SJCRH30 (cell line): Measurements from ENCODE around the gene CRIM1. TPM values are rescaled to one million over a fixed set of nuclear protein-coding genes. Genes with fewer than 3 reads are reported as not detected.

Source experiments
- DNase-seq, 2 experiments: peaks; one replicate each; pipeline ENCODE4 v3.0.0-alpha.2; 2015 to 2020
- H3K27ac ChIP-seq: fragments of 250-450 bp; sonication (Bioruptor Pico); 2 replicates; pipeline ENCODE4 v1.5.1; 2020; ENCODE audit warnings: mild to moderate bottlenecking, moderate library complexity
- H3K27me3 ChIP-seq: fragments of 250-450 bp; sonication (Bioruptor Pico); 2 replicates; pipeline ENCODE4 v1.5.1; 2020; ENCODE audit warnings: mild to moderate bottlenecking, moderate library complexity
- H3K36me3 ChIP-seq: fragments of 250-450 bp; sonication (Bioruptor Pico); 2 replicates; pipeline ENCODE4 v1.5.1; 2020; ENCODE audit warnings: mild to moderate bottlenecking, moderate library complexity
- H3K4me1 ChIP-seq: fragments of 250-450 bp; sonication (Bioruptor Pico); 2 replicates; pipeline ENCODE4 v1.5.1; 2020; ENCODE audit warnings: mild to moderate bottlenecking, moderate library complexity
- H3K4me3 ChIP-seq: fragments of 250-450 bp; sonication (Bioruptor Pico); 2 replicates; pipeline ENCODE4 v1.5.1; 2020; ENCODE audit warnings: mild to moderate bottlenecking, moderate library complexity
- H3K9me3 ChIP-seq: fragments of 250-450 bp; sonication (Bioruptor Pico); replicated peaks from 2 replicates; pipeline ENCODE4 v1.5.1; 2020; ENCODE audit warnings: mild to moderate bottlenecking, moderate library complexity
- total RNA-seq: library from RNA; depleted of rRNA; stranded (reverse); fragments of >200 nt; shearing (Covaris generic); gene quantifications from 2 replicates; pipeline ENCODE4 v1.2.3, GENCODE V29; 2014

Gene CRIM1
- total RNA-seq, 1 experiment from 2014 or later: 12.6 TPM

DNA sequence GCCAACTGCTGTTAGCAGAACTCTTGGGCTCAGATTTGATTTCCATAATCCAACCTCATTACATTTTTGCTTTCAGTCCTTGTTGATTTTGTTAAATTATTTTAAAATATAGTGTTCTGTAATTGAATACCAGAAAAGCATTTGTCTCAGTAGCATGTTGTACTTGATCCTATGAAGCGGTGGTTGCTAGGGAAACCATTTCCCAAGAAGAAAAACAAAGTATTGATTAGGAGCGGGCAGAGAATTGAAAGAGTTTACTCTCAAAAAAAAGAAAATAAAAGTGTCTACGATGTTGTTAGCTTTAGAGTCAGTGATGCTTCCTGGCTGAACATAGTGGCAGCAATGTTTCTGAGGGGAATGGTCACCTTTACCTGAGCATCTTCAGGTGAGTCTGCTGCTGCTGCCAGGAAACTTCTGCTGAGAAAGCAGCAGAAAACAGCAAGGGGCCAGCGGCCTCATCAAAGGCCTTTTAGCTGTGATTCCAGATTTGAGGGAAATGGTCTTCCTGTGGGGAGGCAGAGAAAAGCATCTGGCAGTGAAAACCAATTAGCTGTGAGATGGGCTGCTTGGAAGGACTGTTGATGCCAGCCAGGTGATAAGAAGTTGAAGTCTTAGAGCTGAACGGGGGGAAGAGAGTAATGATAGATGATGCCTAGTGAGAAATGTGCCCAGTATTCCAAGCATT is 37.1 kb downstream of the CRIM1 start:
- no peak for DNase-seq
- Histone ChIP-seq H3K4me1 (peaks cover 26% of the 10 kb centered on the region), H3K9me3 (no peaks in the 10 kb centered on the region), H3K27ac (no peak overlapping the region), H3K36me3 (no peaks in the 10 kb centered on the region), H3K4me3 (no peak overlapping the region), H3K27me3 (no peaks in the 10 kb centered on the region)

DNA sequence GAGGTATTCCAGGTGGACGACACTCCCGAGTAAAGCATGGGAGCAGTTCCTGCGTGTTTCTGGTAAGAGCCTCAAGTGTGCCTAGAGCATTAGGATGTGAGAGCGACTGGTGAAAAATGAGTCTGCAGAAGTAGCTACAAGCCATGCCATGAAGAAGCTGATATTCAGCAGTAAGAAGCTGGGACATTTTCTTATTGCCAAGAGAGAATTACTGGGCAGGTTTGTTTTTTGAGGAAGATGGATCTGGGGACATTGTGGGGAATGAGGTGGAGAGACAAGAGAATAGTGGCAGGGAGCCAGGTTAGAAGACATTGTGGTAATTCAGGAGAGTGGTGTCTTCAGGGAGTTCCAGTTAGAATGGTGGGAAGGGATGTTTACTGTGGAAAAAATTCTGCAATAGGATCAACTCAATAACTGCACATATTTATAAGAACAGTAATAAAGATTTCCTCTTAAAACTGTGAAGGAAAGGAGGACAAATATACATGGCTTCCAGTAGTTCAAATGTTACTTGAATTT is 38.2 kb downstream of the CRIM1 start:
- no peak for DNase-seq
- H3K4me3 ChIP-seq: no peak overlapping the region
- no peaks in the 10 kb centered on the region for H3K9me3 ChIP-seq
- peaks cover 25% of the 10 kb centered on the region for H3K4me1 ChIP-seq
- no peaks in the 10 kb centered on the region for H3K27me3 ChIP-seq
- no peak overlapping the region for H3K27ac ChIP-seq
- H3K36me3 ChIP-seq: no peaks in the 10 kb centered on the region

DNA sequence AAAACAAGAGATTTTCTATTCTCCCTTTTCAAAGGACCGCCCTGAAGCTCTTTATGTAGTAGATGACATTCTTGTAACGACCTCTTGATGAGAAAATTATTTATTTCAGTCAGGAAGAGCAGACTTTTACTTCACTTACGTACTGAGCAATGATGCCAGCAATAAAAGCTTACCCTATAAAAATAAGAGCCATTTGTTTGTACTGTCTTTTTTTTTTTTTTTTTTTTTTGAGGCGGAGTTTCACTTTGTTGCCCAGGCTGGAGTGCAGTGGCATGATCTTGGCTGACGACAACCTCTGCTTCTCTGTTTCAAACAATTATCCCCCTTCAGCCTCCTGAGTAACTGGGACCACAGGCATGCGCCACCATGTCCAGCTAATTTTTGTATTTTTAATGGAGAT is 39.2 kb downstream of the CRIM1 start:
- Histone ChIP-seq H3K4me3 (no peak overlapping the region), H3K27me3 (no peaks in the 10 kb centered on the region), H3K36me3 (no peaks in the 10 kb centered on the region), H3K4me1 (peaks cover 21% of the 10 kb centered on the region), H3K9me3 (no peaks in the 10 kb centered on the region), H3K27ac (no peak overlapping the region)
- DNase-seq: no peak

DNA sequence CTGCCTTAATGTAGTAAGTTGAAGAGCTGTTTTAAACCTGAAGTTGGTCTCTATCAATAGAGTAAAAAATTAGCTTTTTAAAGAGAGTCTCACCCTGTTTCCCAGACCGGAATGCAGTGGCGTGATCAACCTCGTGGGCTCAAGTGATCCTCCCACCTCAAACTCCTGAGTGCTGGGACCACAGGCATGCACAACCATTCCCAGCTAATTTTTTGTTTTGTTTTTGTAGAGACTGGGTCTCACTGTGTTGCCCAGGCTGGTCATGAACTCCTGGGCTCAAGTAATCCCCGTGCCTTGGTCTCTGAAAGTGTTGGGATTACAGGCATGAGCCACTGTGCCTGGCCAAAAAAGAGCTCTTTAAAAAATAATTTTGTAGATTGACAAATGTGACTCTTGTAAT is 40.3 kb downstream of the CRIM1 start:
- peaks cover 18% of the 10 kb centered on the region for H3K4me1 ChIP-seq
- no peaks in the 10 kb centered on the region for H3K27me3 ChIP-seq
- no peaks in the 10 kb centered on the region for H3K36me3 ChIP-seq
- H3K4me3 ChIP-seq: no peak overlapping the region
- no peak overlapping the region for H3K27ac ChIP-seq
- H3K9me3 ChIP-seq: no peaks in the 10 kb centered on the region
- DNase-seq: no peak

DNA sequence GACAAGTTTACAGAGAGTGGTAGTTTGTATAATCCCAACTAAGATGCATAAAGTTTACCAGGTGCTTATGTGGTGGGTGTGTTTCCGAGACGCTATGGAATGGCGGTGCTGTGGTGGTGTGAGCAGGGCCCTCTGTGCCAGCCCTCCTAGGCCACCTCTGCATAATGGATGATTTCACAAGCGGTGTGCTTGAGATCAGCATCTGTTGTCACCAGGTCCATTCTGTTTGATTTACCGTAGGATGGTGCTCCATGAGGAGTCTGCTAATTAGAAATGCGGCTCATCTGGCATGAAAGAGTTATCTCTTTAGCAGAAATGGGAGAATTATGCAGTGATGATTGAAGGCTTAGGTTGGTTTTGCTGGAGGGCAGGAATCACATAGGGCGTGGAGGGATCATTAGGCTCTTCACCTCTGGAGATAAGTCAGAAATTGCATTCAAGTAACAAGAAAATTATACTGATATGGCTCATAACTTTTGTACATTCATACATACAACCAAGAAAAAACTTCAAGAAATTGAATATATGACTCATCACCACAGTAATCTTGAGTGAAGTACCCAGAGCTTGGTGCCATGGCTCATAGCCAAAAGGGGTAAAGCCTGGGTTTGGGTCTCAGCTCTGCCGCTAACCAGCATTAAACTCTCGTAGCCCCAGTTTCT is 41.4 kb downstream of the CRIM1 start:
- Histone ChIP-seq H3K4me1 (peaks cover 18% of the 10 kb centered on the region), H3K36me3 (no peaks in the 10 kb centered on the region), H3K27ac (no peak overlapping the region), H3K9me3 (no peaks in the 10 kb centered on the region), H3K27me3 (no peaks in the 10 kb centered on the region), H3K4me3 (no peak overlapping the region)
- DNase-seq: no peak

DNA sequence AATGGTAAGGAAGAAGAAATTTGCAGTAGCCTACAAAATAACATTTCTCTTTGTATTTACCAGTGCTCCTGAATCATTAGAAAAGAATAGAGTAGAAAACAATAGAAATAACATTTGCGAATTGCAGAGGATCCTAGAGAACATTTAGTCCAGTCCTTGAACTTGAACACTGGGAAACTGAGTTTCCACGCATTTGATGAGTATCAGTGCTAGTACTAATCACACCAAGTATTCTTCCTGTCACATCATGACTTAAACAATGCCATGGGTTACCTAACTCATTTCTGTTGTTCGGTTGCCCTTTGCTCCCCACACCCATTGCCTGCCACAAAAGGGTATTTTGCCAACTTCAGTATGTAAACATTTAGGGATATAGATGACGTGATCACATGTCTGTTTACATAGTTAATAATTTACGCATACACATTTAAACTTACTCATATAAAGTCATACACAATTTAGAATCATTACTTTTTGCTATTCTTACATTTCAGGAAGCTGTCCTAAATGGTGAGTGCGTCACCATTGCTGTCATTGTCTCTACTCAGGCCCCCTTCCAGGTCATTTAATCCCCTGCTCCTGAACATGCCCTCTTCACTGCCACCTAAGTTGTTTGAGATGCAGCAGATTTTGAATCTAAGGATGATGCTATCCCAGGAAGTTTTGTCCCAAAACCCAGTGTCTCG is 42.3 kb downstream of the CRIM1 start:
- Histone ChIP-seq H3K4me1 (peaks cover 18% of the 10 kb centered on the region), H3K27ac (peak overlapping the region; percentile 8; the same call in 1 of the 2 replicates), H3K27me3 (no peaks in the 10 kb centered on the region), H3K36me3 (no peaks in the 10 kb centered on the region), H3K9me3 (no peaks in the 10 kb centered on the region), H3K4me3 (no peak overlapping the region)
- DNase-seq: no peak

DNA sequence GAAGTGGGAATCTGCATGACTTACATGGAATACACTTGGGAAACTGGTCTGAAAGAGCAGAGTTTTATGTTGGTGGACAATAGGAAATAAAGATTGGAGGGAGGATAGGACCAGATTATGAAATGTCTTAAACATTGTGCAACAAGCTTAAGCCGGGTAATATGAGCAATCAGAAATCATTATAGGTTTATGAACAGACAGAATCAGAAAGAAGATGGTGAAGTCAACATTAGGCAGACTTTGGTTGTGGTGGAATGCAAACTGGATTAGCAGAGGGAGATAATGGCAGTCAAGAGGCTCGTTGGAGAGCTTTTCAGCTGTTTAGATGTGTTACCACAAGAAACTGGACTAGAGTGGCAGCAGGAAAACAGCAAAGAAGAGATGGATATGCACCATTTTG is 43.5 kb downstream of the CRIM1 start:
- peak; percentile 24 to 34 for DNase-seq
- Histone ChIP-seq H3K36me3 (no peaks in the 10 kb centered on the region), H3K9me3 (no peaks in the 10 kb centered on the region), H3K27ac (peak overlapping the region; percentile 6), H3K27me3 (no peaks in the 10 kb centered on the region), H3K4me1 (peaks cover 25% of the 10 kb centered on the region), H3K4me3 (no peak overlapping the region)

DNA sequence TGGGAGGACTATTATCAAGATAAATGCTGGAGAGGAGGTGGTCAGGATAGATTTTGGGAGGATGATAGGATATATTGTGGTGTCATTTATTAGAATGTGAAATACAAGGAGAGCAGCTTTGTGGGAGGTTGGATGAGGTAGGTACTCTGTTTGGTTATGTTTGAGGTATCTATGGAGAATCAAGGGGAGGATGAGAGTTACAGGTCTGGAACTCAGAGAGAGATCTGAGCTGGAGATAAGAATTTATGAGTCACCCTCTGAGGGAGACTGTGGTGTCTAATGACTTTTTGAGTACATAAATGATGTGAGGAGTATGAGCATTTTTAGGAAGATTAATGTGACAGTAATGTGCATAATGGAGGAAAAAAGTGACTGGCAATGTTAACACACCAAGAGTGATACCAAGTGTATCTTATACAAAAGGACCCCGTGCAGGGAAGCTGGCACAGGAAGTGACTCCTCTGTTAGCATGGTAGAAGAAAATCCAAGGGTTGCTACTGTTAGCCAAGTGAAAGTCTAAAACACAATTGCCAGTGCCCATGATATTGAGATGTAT is 48.2 kb downstream of the CRIM1 start:
- Histone ChIP-seq H3K9me3 (no peaks in the 10 kb centered on the region), H3K4me3 (no peak overlapping the region), H3K27me3 (no peaks in the 10 kb centered on the region), H3K36me3 (no peaks in the 10 kb centered on the region; the same call in 1 of the 2 replicates), H3K27ac (no peak overlapping the region), H3K4me1 (peaks cover 23% of the 10 kb centered on the region)
- peak; percentile 16 to 55 for DNase-seq

DNA sequence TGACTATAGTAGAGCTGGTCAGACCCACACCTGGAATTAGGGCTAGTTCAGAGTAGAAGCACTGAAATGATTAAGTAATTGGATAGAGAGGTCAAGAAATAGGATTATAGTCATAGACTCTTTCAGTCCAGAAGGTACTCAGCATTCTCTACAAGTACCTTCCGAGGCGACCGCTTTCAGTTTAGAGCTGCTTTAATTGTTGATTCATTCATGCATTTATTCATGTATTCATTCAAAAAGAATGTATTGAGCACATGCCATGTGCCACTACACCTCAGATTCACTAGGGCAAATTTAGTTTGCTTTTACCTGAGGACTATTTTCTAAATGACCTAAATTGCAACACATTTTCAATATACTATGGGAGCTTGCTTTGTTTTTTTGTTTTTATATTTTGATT is 48.7 kb downstream of the CRIM1 start:
- Histone ChIP-seq H3K4me1 (peaks cover 20% of the 10 kb centered on the region), H3K27me3 (no peaks in the 10 kb centered on the region), H3K9me3 (no peaks in the 10 kb centered on the region), H3K27ac (no peak overlapping the region), H3K4me3 (no peak overlapping the region), H3K36me3 (no peaks in the 10 kb centered on the region; the same call in 1 of the 2 replicates)
- DNase-seq: no peak

DNA sequence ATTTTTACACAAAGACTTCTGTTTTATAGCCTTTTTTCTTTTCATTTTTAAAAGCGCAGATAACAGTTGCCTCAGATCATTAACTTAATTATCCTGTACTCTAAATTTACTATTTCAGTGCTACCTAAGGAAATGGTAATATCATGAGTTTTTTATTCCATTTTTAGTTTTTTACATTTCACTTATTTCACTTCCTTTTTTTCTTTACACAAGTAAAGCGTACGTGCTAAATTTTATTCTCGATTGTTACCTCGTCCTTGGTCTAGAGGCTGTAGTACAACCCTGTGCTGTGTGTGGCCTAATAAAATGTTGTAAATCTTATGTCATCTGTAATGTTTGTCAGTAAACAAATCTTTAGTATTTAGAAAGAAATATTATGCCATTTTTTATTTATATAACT is 49.2 kb downstream of the CRIM1 start:
- no peak for DNase-seq
- no peak overlapping the region for H3K27ac ChIP-seq
- no peaks in the 10 kb centered on the region; the same call in 1 of the 2 replicates for H3K36me3 ChIP-seq
- H3K27me3 ChIP-seq: no peaks in the 10 kb centered on the region
- no peak overlapping the region for H3K4me3 ChIP-seq
- peaks cover 20% of the 10 kb centered on the region for H3K4me1 ChIP-seq
- no peaks in the 10 kb centered on the region for H3K9me3 ChIP-seq

DNA sequence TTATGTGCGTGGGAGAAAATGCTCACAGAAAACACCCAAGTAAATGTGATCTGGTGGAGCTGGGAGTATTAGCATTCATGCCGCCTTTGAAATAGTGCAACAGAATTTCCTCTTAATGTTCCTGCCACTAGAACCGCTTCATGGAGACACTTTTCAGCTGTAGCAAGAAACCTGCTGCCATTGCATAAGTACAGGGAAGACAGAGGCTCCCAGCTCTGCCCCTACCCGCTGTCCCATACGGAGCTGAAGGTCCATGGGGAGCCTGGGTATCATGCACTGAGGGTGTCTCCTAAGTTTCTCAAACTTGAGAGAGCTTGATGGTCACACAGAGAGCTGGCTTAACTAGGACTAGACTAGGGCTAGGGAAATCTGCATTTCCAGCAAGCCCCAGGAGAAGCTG is 49.6 kb downstream of the CRIM1 start:
- Histone ChIP-seq H3K9me3 (no peaks in the 10 kb centered on the region), H3K4me1 (peaks cover 23% of the 10 kb centered on the region), H3K27me3 (no peaks in the 10 kb centered on the region), H3K36me3 (peaks cover 1% of the 10 kb centered on the region; the same call in 1 of the 2 replicates), H3K4me3 (no peak overlapping the region), H3K27ac (no peak overlapping the region)
- no peak for DNase-seq

DNA sequence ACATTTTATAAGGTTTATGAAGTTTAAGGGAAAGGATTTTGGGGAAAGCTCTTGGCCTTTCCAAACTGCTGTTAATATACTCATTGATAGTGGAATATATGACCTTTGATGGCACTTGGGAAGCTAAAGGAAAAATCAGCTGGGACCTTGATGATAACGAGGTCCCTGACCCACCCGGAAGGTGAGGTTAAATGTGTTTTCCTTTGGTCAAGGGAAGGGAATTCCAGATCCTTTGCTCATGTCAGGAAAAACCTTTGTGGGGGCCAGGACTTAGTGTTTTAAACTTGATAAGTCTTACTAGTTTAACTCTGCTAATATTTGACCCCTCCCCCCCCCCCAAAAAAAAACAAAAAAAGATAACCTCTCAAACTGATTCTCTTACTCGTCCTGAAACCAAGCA is 50.7 kb downstream of the CRIM1 start:
- Histone ChIP-seq H3K36me3 (peaks cover 3% of the 10 kb centered on the region; the same call in 1 of the 2 replicates), H3K9me3 (no peaks in the 10 kb centered on the region), H3K27me3 (no peaks in the 10 kb centered on the region), H3K4me1 (peaks cover 23% of the 10 kb centered on the region), H3K27ac (no peak overlapping the region), H3K4me3 (no peak overlapping the region)
- no peak for DNase-seq

DNA sequence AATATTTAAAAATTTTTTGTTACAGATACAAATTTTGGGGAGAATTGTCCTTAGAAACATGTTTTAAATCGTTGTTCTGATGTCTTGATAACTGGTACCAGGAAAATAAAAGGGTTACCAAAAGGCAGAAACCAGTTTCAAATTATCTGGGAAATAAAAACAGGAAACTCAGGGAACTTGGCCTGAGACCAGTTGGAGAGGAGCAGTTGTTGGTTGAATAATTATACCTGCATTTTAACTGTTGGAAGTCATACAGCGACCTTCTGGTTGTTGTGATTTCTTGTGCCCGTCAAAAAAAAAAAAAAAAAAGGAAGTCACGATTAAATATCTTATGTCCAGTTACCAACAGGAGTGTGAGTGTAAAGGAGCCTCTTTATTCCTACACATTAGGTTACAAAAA is 51.8 kb downstream of the CRIM1 start:
- H3K27me3 ChIP-seq: no peaks in the 10 kb centered on the region
- peaks cover 23% of the 10 kb centered on the region for H3K4me1 ChIP-seq
- H3K9me3 ChIP-seq: no peaks in the 10 kb centered on the region
- no peak overlapping the region for H3K4me3 ChIP-seq
- no peak overlapping the region for H3K27ac ChIP-seq
- H3K36me3 ChIP-seq: peaks cover 3% of the 10 kb centered on the region; the same call in 1 of the 2 replicates
- no peak for DNase-seq

DNA sequence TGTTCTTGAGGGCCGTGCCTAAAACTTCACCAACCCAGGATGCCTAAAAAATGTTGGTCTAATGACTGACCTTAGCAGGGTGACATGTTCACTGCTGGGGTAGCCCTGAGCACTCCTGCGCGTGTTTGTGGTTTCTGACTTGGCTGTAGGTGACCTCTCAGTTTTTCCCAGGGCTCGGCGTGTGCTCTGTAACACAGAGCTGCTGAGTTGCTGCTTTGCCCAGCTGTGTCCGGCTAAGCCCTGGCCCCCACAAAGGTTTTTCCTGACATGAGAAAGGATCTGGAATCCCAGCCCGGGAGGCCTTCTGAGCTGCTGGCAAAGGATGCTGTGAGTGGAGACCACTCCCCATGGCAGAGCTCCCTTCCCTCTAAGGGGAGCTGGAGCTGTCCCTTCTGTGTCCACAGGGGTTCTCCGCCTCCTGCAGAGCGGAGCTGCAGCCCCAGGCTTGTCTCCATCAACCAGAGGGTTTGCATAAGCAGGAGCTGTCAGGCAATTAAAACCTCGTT is 52.7 kb downstream of the CRIM1 start:
- H3K9me3 ChIP-seq: no peaks in the 10 kb centered on the region
- peaks cover 23% of the 10 kb centered on the region for H3K4me1 ChIP-seq
- no peak overlapping the region for H3K27ac ChIP-seq
- no peak overlapping the region for H3K4me3 ChIP-seq
- no peaks in the 10 kb centered on the region for H3K27me3 ChIP-seq
- peak; percentile 64 to 65 for DNase-seq
- H3K36me3 ChIP-seq: peaks cover 3% of the 10 kb centered on the region; the same call in 1 of the 2 replicates

DNA sequence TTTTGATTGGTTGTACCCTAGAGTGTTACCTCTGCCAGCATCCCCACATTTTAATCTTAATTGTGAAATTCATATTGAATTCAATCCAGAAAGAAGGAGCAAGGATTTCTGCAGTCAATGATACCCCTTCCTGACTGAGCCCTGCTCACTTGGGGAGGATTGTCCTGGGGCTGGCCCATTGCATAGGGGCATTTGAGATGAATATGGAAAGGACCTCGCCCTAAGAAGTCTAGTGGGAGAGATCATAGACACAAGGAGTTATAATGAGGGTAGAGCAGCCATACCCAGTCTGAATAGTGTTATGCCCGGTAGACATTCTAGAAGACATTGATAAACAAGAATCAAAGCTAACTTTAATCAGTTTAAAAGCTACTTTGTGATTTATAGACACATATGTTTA is 53.8 kb downstream of the CRIM1 start:
- Histone ChIP-seq H3K4me3 (no peak overlapping the region), H3K36me3 (peaks cover 3% of the 10 kb centered on the region; the same call in 1 of the 2 replicates), H3K27ac (no peak overlapping the region), H3K4me1 (peaks cover 16% of the 10 kb centered on the region), H3K9me3 (no peaks in the 10 kb centered on the region), H3K27me3 (no peaks in the 10 kb centered on the region)
- DNase-seq: no peak
